K562 (cell line): ENCODE data around the gene NAPEPLD. TPM values are rescaled to one million over a fixed set of nuclear protein-coding genes. Genes with fewer than 3 reads are reported as not detected.

Experiments used
- DIDO1 ChIP-seq: fragments of 450-650 bp; IDR thresholded peaks from 2 replicates; pipeline ENCODE4 v1.6.1; 2016; ENCODE audit warnings: low read depth, missing biosample characterization, missing genetic modification characterization
- FOSL1 ChIP-seq: fragments of 200-800 bp; sonication (Bioruptor generic); conservative IDR thresholded peaks from 2 replicates; pipeline ENCODE4 v1.6.1; 2016; ENCODE audit warnings: missing genetic modification characterization, missing compliant biosample characterization
- HEY1 ChIP-seq: fragments of 250-450 bp; sonication (Bioruptor Pico); IDR thresholded peaks from 2 replicates; pipeline ENCODE4 v1.5.0; 2020; ENCODE audit warnings: mild to moderate bottlenecking, moderate library complexity, borderline replicate concordance
- PCBP1 ChIP-seq: fragments of 200-400 bp; formaldehyde crosslinking; IDR thresholded peaks from 2 replicates; pipeline ENCODE4 v1.6.1; 2018; ENCODE audit warnings: mild to moderate bottlenecking, low read depth, low read length; ENCODE audit not compliant: poor library complexity, severe bottlenecking
- TRIM28 ChIP-seq: fragments of 450-650 bp; IDR thresholded peaks from 2 replicates; pipeline ENCODE4 v1.6.1; 2017
- WHSC1 ChIP-seq: IDR thresholded peaks from one replicate; pipeline ENCODE4 v1.6.1; 2012; ENCODE audit warnings: low read length, control low read depth, inconsistent platforms
- ZC3H4 ChIP-seq: sonication (generic); formaldehyde crosslinking; IDR thresholded peaks from 2 replicates; pipeline ENCODE4 v1.9.0; 2021; ENCODE audit warnings: missing genetic modification reagents, borderline replicate concordance
- ZNF143 ChIP-seq: sonication (generic); formaldehyde crosslinking; IDR thresholded peaks from 2 replicates; pipeline ENCODE4 v1.9.0; 2022; ENCODE audit warnings: mild to moderate bottlenecking, missing genetic modification reagents
- ZNF436 ChIP-seq: fragments of 250-450, 450-650 bp; sonication (Bioruptor Pico); formaldehyde crosslinking; IDR thresholded peaks from 2 replicates; pipeline ENCODE4 v1.7.0; 2020; ENCODE audit warnings: mild to moderate bottlenecking
- polyA plus RNA-seq, 8 experiments: library from polyadenylated mRNA; depleted of rRNA in 4 of 8; stranded (reverse) in 5 of 8; unstranded in 3 of 8; fragments of >200 nt; fragmentation: Nextera tagmentation in 2 of 8; fragmentation: Illumina TruSeq in 1 of 8; extraction: Ambion mirVana in 2 of 8; extraction: Trizol in 1 of 8; gene quantifications; 2 replicates each; pipeline versions ENCODE4 v1.2.1 to v1.2.3, GENCODE V29; 2011 to 2014; ENCODE audit warnings: inconsistent platforms in 1 of 8, missing spikeins in 1 of 8
- total RNA-seq, 7 experiments: library from RNA; depleted of rRNA in 6 of 7; stranded (reverse); fragments of >200 nt in 6 of 7; fragmentation: Illumina TruSeq in 2 of 7; extraction: Trizol in 2 of 7; gene quantifications; 2 replicates each; pipeline versions ENCODE4 v1.2.1 to v1.2.3, GENCODE V29; 2011 to 2021; ENCODE audit warnings: low replicate concordance in 1 of 7
- TF ChIP-seq, protein P1 (sequence below): sonication (generic); formaldehyde crosslinking; IDR thresholded peaks from 2 replicates; pipeline ENCODE4 v1.8.1; 2022; ENCODE audit warnings: missing genetic modification reagents
- TF ChIP-seq, protein P2 (sequence below): sonication (generic); formaldehyde crosslinking; IDR thresholded peaks from 2 replicates; pipeline ENCODE4 v1.9.0; 2022; ENCODE audit warnings: mild to moderate bottlenecking, missing genetic modification reagents
- TF ChIP-seq, protein P3 (sequence below): fragments of 450-650 bp; IDR thresholded peaks from 2 replicates; pipeline ENCODE4 v1.6.1; 2016; ENCODE audit warnings: low read depth, mild to moderate bottlenecking, moderate library complexity
- TF ChIP-seq, protein P4 (sequence below): fragments of 200-600 bp; sonication (generic); IDR thresholded peaks from one replicate; pipeline ENCODE4 v1.6.1; 2012; ENCODE audit warnings: mild to moderate bottlenecking, low read depth, low read length, inconsistent platforms

Gene NAPEPLD
- total and polyA plus RNA-seq, 9 of the 15 experiments (the other 6 are each of a cell fraction or from before 2014, with no cell fraction given): 3.2 to 11.0 (median 7.5) TPM

DNA sequence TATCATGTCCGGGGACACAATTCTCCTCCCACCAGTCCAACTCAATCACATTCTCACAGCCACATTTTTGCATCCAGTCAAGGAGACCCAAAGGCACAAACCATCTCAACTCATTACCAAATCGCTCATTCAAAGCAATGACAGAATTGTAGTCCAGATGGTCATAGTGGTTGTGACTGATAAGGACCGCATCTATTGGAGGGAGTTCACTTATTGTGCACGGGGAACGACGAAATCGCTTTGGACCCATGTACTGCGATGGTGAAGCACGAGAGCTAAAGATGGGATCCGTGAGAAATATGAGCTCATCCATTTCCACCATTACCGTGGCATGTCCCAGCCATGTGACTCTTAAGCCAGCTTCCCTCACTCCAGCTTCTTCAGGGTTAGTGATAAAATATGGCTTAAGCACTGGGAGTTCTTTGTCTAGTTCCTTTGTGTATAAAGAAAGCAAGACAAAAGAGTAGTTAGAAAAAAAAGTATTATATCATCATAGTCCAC, 29.1 kb downstream of the NAPEPLD start (continued):
- TF ChIP-seq, protein P1, sequence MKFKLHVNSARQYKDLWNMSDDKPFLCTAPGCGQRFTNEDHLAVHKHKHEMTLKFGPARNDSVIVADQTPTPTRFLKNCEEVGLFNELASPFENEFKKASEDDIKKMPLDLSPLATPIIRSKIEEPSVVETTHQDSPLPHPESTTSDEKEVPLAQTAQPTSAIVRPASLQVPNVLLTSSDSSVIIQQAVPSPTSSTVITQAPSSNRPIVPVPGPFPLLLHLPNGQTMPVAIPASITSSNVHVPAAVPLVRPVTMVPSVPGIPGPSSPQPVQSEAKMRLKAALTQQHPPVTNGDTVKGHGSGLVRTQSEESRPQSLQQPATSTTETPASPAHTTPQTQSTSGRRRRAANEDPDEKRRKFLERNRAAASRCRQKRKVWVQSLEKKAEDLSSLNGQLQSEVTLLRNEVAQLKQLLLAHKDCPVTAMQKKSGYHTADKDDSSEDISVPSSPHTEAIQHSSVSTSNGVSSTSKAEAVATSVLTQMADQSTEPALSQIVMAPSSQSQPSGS (CRISPR knock-in tag): no peak
- TF ChIP-seq HEY1 (CRISPR knock-in tag): no peak
- TF ChIP-seq FOSL1 (tag): peak; percentile 60
- TF ChIP-seq ZNF436 (CRISPR knock-in tag): no peak
- TF ChIP-seq ZC3H4: no peak
- no peak for TF ChIP-seq PCBP1
- TF ChIP-seq TRIM28: peak; percentile 84
- TF ChIP-seq DIDO1 (tag): no peak
- no peak for TF ChIP-seq ZNF143 (CRISPR knock-in tag)
- TF ChIP-seq, protein P2, sequence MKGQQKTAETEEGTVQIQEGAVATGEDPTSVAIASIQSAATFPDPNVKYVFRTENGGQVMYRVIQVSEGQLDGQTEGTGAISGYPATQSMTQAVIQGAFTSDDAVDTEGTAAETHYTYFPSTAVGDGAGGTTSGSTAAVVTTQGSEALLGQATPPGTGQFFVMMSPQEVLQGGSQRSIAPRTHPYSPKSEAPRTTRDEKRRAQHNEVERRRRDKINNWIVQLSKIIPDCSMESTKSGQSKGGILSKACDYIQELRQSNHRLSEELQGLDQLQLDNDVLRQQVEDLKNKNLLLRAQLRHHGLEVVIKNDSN (CRISPR knock-in tag): peak; percentile 84
- TF ChIP-seq, protein P3, sequence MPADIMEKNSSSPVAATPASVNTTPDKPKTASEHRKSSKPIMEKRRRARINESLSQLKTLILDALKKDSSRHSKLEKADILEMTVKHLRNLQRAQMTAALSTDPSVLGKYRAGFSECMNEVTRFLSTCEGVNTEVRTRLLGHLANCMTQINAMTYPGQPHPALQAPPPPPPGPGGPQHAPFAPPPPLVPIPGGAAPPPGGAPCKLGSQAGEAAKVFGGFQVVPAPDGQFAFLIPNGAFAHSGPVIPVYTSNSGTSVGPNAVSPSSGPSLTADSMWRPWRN: peak; percentile 94
- TF ChIP-seq WHSC1: no peak
- TF ChIP-seq, protein P4, sequence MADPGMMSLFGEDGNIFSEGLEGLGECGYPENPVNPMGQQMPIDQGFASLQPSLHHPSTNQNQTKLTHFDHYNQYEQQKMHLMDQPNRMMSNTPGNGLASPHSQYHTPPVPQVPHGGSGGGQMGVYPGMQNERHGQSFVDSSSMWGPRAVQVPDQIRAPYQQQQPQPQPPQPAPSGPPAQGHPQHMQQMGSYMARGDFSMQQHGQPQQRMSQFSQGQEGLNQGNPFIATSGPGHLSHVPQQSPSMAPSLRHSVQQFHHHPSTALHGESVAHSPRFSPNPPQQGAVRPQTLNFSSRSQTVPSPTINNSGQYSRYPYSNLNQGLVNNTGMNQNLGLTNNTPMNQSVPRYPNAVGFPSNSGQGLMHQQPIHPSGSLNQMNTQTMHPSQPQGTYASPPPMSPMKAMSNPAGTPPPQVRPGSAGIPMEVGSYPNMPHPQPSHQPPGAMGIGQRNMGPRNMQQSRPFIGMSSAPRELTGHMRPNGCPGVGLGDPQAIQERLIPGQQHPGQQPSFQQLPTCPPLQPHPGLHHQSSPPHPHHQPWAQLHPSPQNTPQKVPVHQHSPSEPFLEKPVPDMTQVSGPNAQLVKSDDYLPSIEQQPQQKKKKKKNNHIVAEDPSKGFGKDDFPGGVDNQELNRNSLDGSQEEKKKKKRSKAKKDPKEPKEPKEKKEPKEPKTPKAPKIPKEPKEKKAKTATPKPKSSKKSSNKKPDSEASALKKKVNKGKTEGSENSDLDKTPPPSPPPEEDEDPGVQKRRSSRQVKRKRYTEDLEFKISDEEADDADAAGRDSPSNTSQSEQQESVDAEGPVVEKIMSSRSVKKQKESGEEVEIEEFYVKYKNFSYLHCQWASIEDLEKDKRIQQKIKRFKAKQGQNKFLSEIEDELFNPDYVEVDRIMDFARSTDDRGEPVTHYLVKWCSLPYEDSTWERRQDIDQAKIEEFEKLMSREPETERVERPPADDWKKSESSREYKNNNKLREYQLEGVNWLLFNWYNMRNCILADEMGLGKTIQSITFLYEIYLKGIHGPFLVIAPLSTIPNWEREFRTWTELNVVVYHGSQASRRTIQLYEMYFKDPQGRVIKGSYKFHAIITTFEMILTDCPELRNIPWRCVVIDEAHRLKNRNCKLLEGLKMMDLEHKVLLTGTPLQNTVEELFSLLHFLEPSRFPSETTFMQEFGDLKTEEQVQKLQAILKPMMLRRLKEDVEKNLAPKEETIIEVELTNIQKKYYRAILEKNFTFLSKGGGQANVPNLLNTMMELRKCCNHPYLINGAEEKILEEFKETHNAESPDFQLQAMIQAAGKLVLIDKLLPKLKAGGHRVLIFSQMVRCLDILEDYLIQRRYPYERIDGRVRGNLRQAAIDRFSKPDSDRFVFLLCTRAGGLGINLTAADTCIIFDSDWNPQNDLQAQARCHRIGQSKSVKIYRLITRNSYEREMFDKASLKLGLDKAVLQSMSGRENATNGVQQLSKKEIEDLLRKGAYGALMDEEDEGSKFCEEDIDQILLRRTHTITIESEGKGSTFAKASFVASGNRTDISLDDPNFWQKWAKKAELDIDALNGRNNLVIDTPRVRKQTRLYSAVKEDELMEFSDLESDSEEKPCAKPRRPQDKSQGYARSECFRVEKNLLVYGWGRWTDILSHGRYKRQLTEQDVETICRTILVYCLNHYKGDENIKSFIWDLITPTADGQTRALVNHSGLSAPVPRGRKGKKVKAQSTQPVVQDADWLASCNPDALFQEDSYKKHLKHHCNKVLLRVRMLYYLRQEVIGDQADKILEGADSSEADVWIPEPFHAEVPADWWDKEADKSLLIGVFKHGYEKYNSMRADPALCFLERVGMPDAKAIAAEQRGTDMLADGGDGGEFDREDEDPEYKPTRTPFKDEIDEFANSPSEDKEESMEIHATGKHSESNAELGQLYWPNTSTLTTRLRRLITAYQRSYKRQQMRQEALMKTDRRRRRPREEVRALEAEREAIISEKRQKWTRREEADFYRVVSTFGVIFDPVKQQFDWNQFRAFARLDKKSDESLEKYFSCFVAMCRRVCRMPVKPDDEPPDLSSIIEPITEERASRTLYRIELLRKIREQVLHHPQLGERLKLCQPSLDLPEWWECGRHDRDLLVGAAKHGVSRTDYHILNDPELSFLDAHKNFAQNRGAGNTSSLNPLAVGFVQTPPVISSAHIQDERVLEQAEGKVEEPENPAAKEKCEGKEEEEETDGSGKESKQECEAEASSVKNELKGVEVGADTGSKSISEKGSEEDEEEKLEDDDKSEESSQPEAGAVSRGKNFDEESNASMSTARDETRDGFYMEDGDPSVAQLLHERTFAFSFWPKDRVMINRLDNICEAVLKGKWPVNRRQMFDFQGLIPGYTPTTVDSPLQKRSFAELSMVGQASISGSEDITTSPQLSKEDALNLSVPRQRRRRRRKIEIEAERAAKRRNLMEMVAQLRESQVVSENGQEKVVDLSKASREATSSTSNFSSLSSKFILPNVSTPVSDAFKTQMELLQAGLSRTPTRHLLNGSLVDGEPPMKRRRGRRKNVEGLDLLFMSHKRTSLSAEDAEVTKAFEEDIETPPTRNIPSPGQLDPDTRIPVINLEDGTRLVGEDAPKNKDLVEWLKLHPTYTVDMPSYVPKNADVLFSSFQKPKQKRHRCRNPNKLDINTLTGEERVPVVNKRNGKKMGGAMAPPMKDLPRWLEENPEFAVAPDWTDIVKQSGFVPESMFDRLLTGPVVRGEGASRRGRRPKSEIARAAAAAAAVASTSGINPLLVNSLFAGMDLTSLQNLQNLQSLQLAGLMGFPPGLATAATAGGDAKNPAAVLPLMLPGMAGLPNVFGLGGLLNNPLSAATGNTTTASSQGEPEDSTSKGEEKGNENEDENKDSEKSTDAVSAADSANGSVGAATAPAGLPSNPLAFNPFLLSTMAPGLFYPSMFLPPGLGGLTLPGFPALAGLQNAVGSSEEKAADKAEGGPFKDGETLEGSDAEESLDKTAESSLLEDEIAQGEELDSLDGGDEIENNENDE: no peak
